Smooth muscle cell (in vitro differentiated cells): ENCODE results near the gene CASQ2. TPM values are rescaled to one million over a fixed set of nuclear protein-coding genes. Genes with fewer than 3 reads are reported as not detected.

Experiments
- DNase-seq: peaks from one replicate; lab custom pipeline; 2025; ENCODE audit not compliant: unreplicated experiment; lab: John Stamatoyannopoulos, UW
- H2AFZ ChIP-seq: fragments of 200-600 bp; sonication (generic); 2 replicates; pipeline ENCODE4 v1.6.0; 2016; ENCODE audit warnings: antibody characterized with exemption, low read depth, mild to moderate bottlenecking
- H3F3A ChIP-seq: fragments of 200-600 bp; sonication (generic); 2 replicates; pipeline ENCODE4 v1.6.0; 2017; ENCODE audit warnings: antibody characterized with exemption, low read depth
- H3K27ac ChIP-seq: fragments of 200-600 bp; sonication (generic); 2 replicates; pipeline ENCODE4 v1.5.1; 2016; ENCODE audit warnings: low read depth, mild to moderate bottlenecking
- H3K27me3 ChIP-seq: fragments of 200-600 bp; sonication (generic); 2 replicates; pipeline ENCODE4 v1.6.1; 2016; ENCODE audit warnings: low read depth, mild to moderate bottlenecking
- H3K36me3 ChIP-seq: fragments of 200-600 bp; sonication (generic); 2 replicates; pipeline ENCODE4 v1.5.1; 2016; ENCODE audit warnings: low read depth
- H3K4me1 ChIP-seq: fragments of 200-600 bp; sonication (generic); 2 replicates; pipeline ENCODE4 v1.5.1; 2016; ENCODE audit warnings: low read depth
- H3K4me2 ChIP-seq: fragments of 200-600 bp; sonication (generic); 2 replicates; pipeline ENCODE4 v1.6.0; 2016; ENCODE audit warnings: mild to moderate bottlenecking
- H3K4me3 ChIP-seq: fragments of 200-600 bp; sonication (generic); 2 replicates; pipeline ENCODE4 v1.5.1; 2016; ENCODE audit warnings: mild to moderate bottlenecking
- H3K79me2 ChIP-seq: fragments of 200-600 bp; sonication (generic); 2 replicates; pipeline ENCODE4 v1.6.0; 2016; ENCODE audit warnings: low read depth, mild to moderate bottlenecking
- H3K9ac ChIP-seq: fragments of 200-600 bp; sonication (generic); 2 replicates; pipeline ENCODE4 v1.6.0; 2016; ENCODE audit warnings: low read depth
- H3K9me3 ChIP-seq: fragments of 200-600 bp; sonication (generic); replicated peaks from 2 replicates; pipeline ENCODE4 v1.5.1; 2016; ENCODE audit warnings: low read depth
- H4K20me1 ChIP-seq: fragments of 200-600 bp; sonication (generic); 2 replicates; pipeline ENCODE4 v1.6.0; 2016; ENCODE audit warnings: low read depth
- CTCF ChIP-seq: fragments of 200-600 bp; sonication (generic); IDR thresholded peaks from 2 replicates; pipeline ENCODE4 v1.5.1; 2017; ENCODE audit warnings: borderline replicate concordance, mild to moderate bottlenecking, antibody characterized with exemption; ENCODE audit not compliant: insufficient read depth, poor library complexity, severe bottlenecking
- WGBS: methylation state at CpG from one replicate; pipeline ENCODE4 v1.1.7; 2016; ENCODE audit warnings: low lambda C conversion rate; 5-methylcytosine and 5-hydroxymethylcytosine counted together
- polyA plus RNA-seq: library from polyadenylated mRNA; unstranded; fragments of >200 nt; fragmentation: Nextera tagmentation; extraction: Ambion mirVana; gene quantifications from 2 replicates; pipeline ENCODE4 v1.2.1, GENCODE V29; 2016
- total RNA-seq: library from RNA; depleted of rRNA; stranded (reverse); fragments of >200 nt; gene quantifications from 2 replicates; pipeline ENCODE4 v1.2.3, GENCODE V29; 2014

CASQ2 gene
- total and polyA plus RNA-seq, 2 experiments from 2014 or later, result not detected

DNA sequence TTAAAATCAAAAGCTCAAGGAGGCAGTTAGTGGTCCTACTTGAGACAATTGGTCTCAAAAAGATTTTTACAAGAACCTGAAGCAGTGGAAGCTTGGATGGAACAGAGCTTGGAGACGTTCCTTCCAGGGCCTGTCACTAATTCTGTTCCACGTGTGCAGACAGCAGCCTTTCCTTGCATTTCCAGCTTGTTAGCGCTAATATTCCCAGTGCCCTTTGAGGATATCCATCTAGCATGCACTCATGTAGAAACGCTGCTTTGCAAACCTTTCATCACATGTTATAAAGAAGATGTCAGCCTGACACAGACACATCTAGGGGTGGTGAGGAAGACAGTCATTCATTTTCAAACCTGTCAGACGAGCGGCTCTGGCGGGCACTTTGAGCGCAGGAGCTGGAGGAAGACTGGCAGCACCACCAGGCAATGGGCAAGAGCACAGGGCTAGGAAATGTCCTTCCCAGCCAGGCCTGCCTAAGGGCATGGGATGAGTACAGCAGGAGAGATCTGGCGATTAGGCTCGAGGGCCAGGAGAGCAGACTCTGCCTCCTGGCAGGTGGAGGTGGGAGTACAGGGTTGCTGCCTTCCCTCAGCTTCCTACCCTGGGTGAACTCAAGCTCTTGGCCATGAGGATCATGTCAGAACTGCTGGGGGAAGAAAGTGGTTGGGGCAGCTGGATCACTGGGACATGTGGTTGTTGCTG lies 55.5 kb downstream of the CASQ2 start:
- no peaks in the 10 kb centered on the region for H3K79me2 ChIP-seq
- H3K4me3 ChIP-seq, result no peak overlapping the region
- H3F3A ChIP-seq, result no peaks in the 10 kb centered on the region
- WGBS, result 68% methylated on average over 10 of the region's 10 CpGs
- no peaks in the 10 kb centered on the region for H3K9me3 ChIP-seq
- H3K4me1 ChIP-seq, result no peaks in the 10 kb centered on the region
- H2AFZ ChIP-seq, result no peak overlapping the region
- peak overlapping the region; percentile 86 for H3K27ac ChIP-seq
- H3K36me3 ChIP-seq, result no peaks in the 10 kb centered on the region
- H3K27me3 ChIP-seq, result no peaks in the 10 kb centered on the region
- DNase-seq, result no peak
- no peak overlapping the region for H3K9ac ChIP-seq
- no peak for TF ChIP-seq CTCF
- H4K20me1 ChIP-seq, result no peaks in the 10 kb centered on the region
- no peak overlapping the region for H3K4me2 ChIP-seq

GRCh38 chr1:115710859-115711624 lies 57.5 kb downstream of the CASQ2 start:
- WGBS, result 75% methylated on average over 9 of the region's 9 CpGs
- H3K4me1 ChIP-seq, result peaks cover 7% of the 10 kb centered on the region
- DNase-seq, result no peak
- no peaks in the 10 kb centered on the region for H3K27me3 ChIP-seq
- no peaks in the 10 kb centered on the region for H3K36me3 ChIP-seq
- H3K9ac ChIP-seq, result no peak overlapping the region
- no peaks in the 10 kb centered on the region for H3K79me2 ChIP-seq
- H3K4me2 ChIP-seq, result no peak overlapping the region
- H3K9me3 ChIP-seq, result no peaks in the 10 kb centered on the region
- H4K20me1 ChIP-seq, result no peaks in the 10 kb centered on the region
- H3F3A ChIP-seq, result no peaks in the 10 kb centered on the region
- no peak overlapping the region for H2AFZ ChIP-seq
- no peak overlapping the region for H3K4me3 ChIP-seq
- H3K27ac ChIP-seq, result no peak overlapping the region
- no peak for TF ChIP-seq CTCF

GRCh38 chr1:115706587-115707425 lies 61.7 kb downstream of the CASQ2 start:
- TF ChIP-seq CTCF, result peak; percentile 78
- no peak overlapping the region for H2AFZ ChIP-seq
- no peak overlapping the region for H3K27ac ChIP-seq

More at GRCh38 chr1:115706587-115707425, 61.7 kb downstream of the CASQ2 start:
- no peaks in the 10 kb centered on the region for H3K9me3 ChIP-seq
- DNase-seq, result no peak
- H3K9ac ChIP-seq, result no peak overlapping the region
- H3K4me1 ChIP-seq, result peaks cover 17% of the 10 kb centered on the region
- no peaks in the 10 kb centered on the region for H4K20me1 ChIP-seq
- H3K27me3 ChIP-seq, result no peaks in the 10 kb centered on the region
- no peaks in the 10 kb centered on the region for H3F3A ChIP-seq
- H3K4me2 ChIP-seq, result no peak overlapping the region
- no peaks in the 10 kb centered on the region for H3K36me3 ChIP-seq
- H3K79me2 ChIP-seq, result no peaks in the 10 kb centered on the region
- WGBS, result 50% methylated on average over 8 of the region's 8 CpGs
- no peak overlapping the region for H3K4me3 ChIP-seq
